K562 (cell line): Measurements from ENCODE around the gene BOD1L1. TPM values are rescaled to one million over a fixed set of nuclear protein-coding genes. Genes with fewer than 3 reads are reported as not detected.

Source experiments
- ATF4 ChIP-seq: fragments of 450-650 bp; formaldehyde crosslinking; IDR thresholded peaks from 2 replicates; pipeline ENCODE4 v1.4.0; 2022; ENCODE audit warnings: mild to moderate bottlenecking, moderate library complexity
- ATF6 ChIP-seq: sonication (generic); formaldehyde crosslinking; IDR thresholded peaks from 2 replicates; pipeline ENCODE4 v1.4.0; 2020; ENCODE audit warnings: mild to moderate bottlenecking, missing genetic modification reagents
- CREB5 ChIP-seq: fragments of 250-450 bp; sonication (Bioruptor Pico); IDR thresholded peaks from 2 replicates; pipeline ENCODE4 v1.5.0; 2020; ENCODE audit warnings: mild to moderate bottlenecking
- ETV1 ChIP-seq: fragments of 450-650 bp; conservative IDR thresholded peaks from 2 replicates; pipeline ENCODE4 v1.6.1; 2016; ENCODE audit warnings: missing genetic modification characterization, control low read depth, low read depth, missing compliant biosample characterization
- HDAC2 ChIP-seq: fragments of 450-650 bp; IDR thresholded peaks from 2 replicates; pipeline ENCODE4 v1.6.1; 2016; ENCODE audit warnings: mild to moderate bottlenecking
- HEY1 ChIP-seq: fragments of 250-450 bp; sonication (Bioruptor Pico); IDR thresholded peaks from 2 replicates; pipeline ENCODE4 v1.5.0; 2020; ENCODE audit warnings: mild to moderate bottlenecking, moderate library complexity, borderline replicate concordance
- MTF1 ChIP-seq: fragments of 250-450 bp; sonication (Bioruptor Pico); IDR thresholded peaks from 2 replicates; pipeline ENCODE4 v1.9.0; 2021; ENCODE audit warnings: moderate library complexity, mild to moderate bottlenecking, inconsistent platforms, borderline replicate concordance
- MYNN ChIP-seq, 2 experiments: sonication (generic); formaldehyde crosslinking in 1 of 2; IDR thresholded peaks; 2 replicates each; pipeline versions ENCODE4 v1.5.0 to v1.6.1; 2016 to 2020; ENCODE audit warnings: antibody characterized with exemption in 1 of 2, missing genetic modification reagents in 1 of 2
- NFATC3 ChIP-seq: fragments of 450-650 bp; IDR thresholded peaks from 2 replicates; pipeline ENCODE4 v1.6.1; 2017; ENCODE audit warnings: mild to moderate bottlenecking
- NFRKB ChIP-seq: fragments of 450-650 bp; IDR thresholded peaks from 2 replicates; pipeline ENCODE4 v1.6.1; 2016; ENCODE audit warnings: low read depth
- NONO ChIP-seq, 2 experiments: fragments of 200-400 bp in 1 of 2; fragments of 450-650 bp in 1 of 2; formaldehyde crosslinking in 1 of 2; IDR thresholded peaks; 2 replicates each; pipeline ENCODE4 v1.6.1; 2017; ENCODE audit warnings: low read depth in 2 of 2, mild to moderate bottlenecking in 2 of 2, moderate library complexity in 2 of 2, low read length in 1 of 2
- NR0B1 ChIP-seq: fragments of 450-650 bp; IDR thresholded peaks from one replicate; pipeline ENCODE4 v1.6.1; 2018; ENCODE audit warnings: mild to moderate bottlenecking, moderate library complexity; ENCODE audit not compliant: partially characterized antibody
- NR2C2 ChIP-seq, 2 experiments: fragments of 200-800 bp in 1 of 2; sonication (Bioruptor generic) in 1 of 2; sonication (generic) in 1 of 2; formaldehyde crosslinking in 1 of 2; IDR thresholded peaks; 2 replicates each; pipeline versions ENCODE4 v1.6.1 to v1.8.0; 2016 to 2022; ENCODE audit warnings: mild to moderate bottlenecking in 1 of 2, missing compliant biosample characterization in 1 of 2, missing genetic modification characterization in 1 of 2, missing genetic modification reagents in 1 of 2
- SAFB ChIP-seq: fragments of 200-400 bp; formaldehyde crosslinking; IDR thresholded peaks from 2 replicates; pipeline ENCODE4 v1.6.1; 2017; ENCODE audit warnings: low read depth, low read length, borderline replicate concordance
- SMAD4 ChIP-seq: fragments of 250-450 bp; sonication (Bioruptor Pico); conservative IDR thresholded peaks from 2 replicates; pipeline ENCODE4 v1.8.0; 2021; ENCODE audit warnings: inconsistent platforms, mild to moderate bottlenecking, moderate library complexity
- SOX6 ChIP-seq: fragments of 450-650 bp; IDR thresholded peaks from 2 replicates; pipeline ENCODE4 v1.6.1; 2014; ENCODE audit warnings: mild to moderate bottlenecking
- TCFL5 ChIP-seq: fragments of 250-450 bp; sonication (Bioruptor Pico); conservative IDR thresholded peaks from 2 replicates; pipeline ENCODE4 v1.6.1; 2021; ENCODE audit warnings: mild to moderate bottlenecking, moderate library complexity, matching md5 sums
- ZBTB9 ChIP-seq: fragments of 450-650 bp; formaldehyde crosslinking; IDR thresholded peaks from 2 replicates; pipeline ENCODE4 v1.4.0; 2020; ENCODE audit warnings: mild to moderate bottlenecking, moderate library complexity
- ZKSCAN1 ChIP-seq: fragments of 150-350 bp; IDR thresholded peaks from 2 replicates; pipeline ENCODE4 v1.6.1; 2016; ENCODE audit warnings: low read depth, low read length
- ZNF232 ChIP-seq: sonication (generic); formaldehyde crosslinking; IDR thresholded peaks from 2 replicates; pipeline ENCODE4 v1.8.0; 2022; ENCODE audit warnings: mild to moderate bottlenecking, missing genetic modification reagents
- ZNF586 ChIP-seq: fragments of 450-650 bp; formaldehyde crosslinking; conservative IDR thresholded peaks from 2 replicates; pipeline ENCODE4 v1.4.0; 2020; ENCODE audit warnings: mild to moderate bottlenecking, moderate library complexity
- polyA plus RNA-seq, 8 experiments: library from polyadenylated mRNA; depleted of rRNA in 4 of 8; stranded (reverse) in 5 of 8; unstranded in 3 of 8; fragments of >200 nt; fragmentation: Nextera tagmentation in 2 of 8; fragmentation: Illumina TruSeq in 1 of 8; extraction: Ambion mirVana in 2 of 8; extraction: Trizol in 1 of 8; gene quantifications; 2 replicates each; pipeline versions ENCODE4 v1.2.1 to v1.2.3, GENCODE V29; 2011 to 2014; ENCODE audit warnings: inconsistent platforms in 1 of 8, missing spikeins in 1 of 8
- total RNA-seq, 7 experiments: library from RNA; depleted of rRNA in 6 of 7; stranded (reverse); fragments of >200 nt in 6 of 7; fragmentation: Illumina TruSeq in 2 of 7; extraction: Trizol in 2 of 7; gene quantifications; 2 replicates each; pipeline versions ENCODE4 v1.2.1 to v1.2.3, GENCODE V29; 2011 to 2021; ENCODE audit warnings: low replicate concordance in 1 of 7

Gene BOD1L1
- total and polyA plus RNA-seq, 9 of the 15 experiments (the other 6 are each of a cell fraction or from before 2014, with no cell fraction given) = 4.8 to 23.2 (median 17.7) TPM

- TF ChIP-seq TCFL5 (CRISPR knock-in tag) (no peak), ZBTB9 (CRISPR knock-in tag) (no peak), ATF4 (CRISPR knock-in tag) (no peak), NONO (IDR thresholded peaks at IDR 0.05; ENCODE audit: low read depth in 2 of 2, low read length in 1 of 2) (no peak), NFRKB (no peak), ATF6 (peak; percentile 62; the same call in 1 of the 2 replicates), HEY1 (CRISPR knock-in tag) (no peak), MTF1 (no peak), NFATC3 (no peak), ETV1 (no peak), NR0B1 (no peak), SAFB (no peak), ZKSCAN1 (no peak), HDAC2 (peak; percentile 63; the same call in 1 of the 2 replicates), ZNF586 (CRISPR knock-in tag) (no peak), SMAD4 (no peak), ZNF232 (CRISPR knock-in tag) (no peak), CREB5 (no peak), NR2C2 (CRISPR knock-in tag; IDR thresholded peaks at IDR 0.05) (no peak), NR2C2 (tag; IDR thresholded peaks at IDR 0.05) (no peak), MYNN (IDR thresholded peaks at IDR 0.05) (no peak), MYNN (CRISPR knock-in tag; IDR thresholded peaks at IDR 0.05) (no peak), SOX6 (no peak)
Measured at GRCh38 chr4:13544606-13545393, 82.7 kb downstream of the BOD1L1 start (continued).
